Suprapubic skin (tissue), 4 donors: Measurements from ENCODE around the gene SYNE2.

Source experiments
- EP300 ChIP-seq: sonication (generic); formaldehyde crosslinking; IDR thresholded peaks from one replicate; pipeline ENCODE4 v1.6.1; 2017; ENCODE audit warnings: antibody characterized with exemption
- POLR2A ChIP-seq, 2 donors: fragments of 450-650 bp; IDR thresholded peaks; one replicate each; pipeline ENCODE4 v1.6.1; 2017; ENCODE audit warnings: antibody characterized with exemption in 2 of 2, mild to moderate bottlenecking in 2 of 2, moderate library complexity in 2 of 2
- POLR2AphosphoS5 ChIP-seq, 3 donors: sonication (generic); formaldehyde crosslinking; IDR thresholded peaks; one replicate each; pipeline ENCODE4 v1.6.1; 2017; ENCODE audit warnings: antibody characterized with exemption in 3 of 3
- TF ChIP-seq, protein P1 (sequence below), 2 donors: fragments of 200-600 bp in 1 of 2; fragments of 450-650 bp in 1 of 2; sonication (generic) in 1 of 2; IDR thresholded peaks; one replicate each; pipeline ENCODE4 v1.5.1; 2016 to 2019; ENCODE audit warnings: antibody characterized with exemption in 2 of 2, mild to moderate bottlenecking in 1 of 2, moderate library complexity in 1 of 2

DNA sequence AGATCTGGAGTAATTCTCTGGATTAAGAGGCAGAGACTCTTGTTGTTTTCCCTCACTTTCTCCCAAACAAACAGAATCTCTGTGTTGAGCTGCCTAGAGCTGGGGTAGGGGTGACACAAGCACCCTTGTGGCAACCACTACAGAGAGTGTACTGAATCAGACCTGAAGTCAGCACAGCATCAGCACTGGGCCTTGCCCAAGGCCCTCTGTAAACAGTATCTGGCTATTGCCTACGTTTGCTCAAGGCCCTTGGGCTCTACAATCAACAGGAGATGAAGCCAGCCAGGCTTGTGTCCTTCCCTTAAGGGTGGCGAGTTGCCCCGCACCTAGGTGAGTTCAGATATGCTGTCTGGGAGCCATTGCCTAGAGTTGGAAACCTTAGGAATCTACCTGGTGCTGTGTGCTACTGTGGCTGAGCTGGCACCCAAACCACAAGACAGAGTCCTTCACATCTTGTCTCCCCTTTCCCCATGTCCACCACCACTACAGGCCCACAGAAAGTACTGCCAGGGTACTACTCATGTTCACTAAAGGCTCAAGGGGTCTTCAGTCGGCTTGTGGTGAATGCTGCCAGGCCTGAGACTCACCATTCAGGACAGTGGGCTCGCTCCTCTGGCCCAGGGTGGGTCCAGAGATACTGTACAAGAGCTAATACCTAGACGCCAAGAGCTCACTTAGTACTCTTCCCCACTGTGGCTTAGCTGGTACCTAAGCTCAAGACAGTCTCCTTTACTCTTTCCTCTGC is 206.8 kb downstream of the SYNE2 start:
- TF ChIP-seq, protein P1, sequence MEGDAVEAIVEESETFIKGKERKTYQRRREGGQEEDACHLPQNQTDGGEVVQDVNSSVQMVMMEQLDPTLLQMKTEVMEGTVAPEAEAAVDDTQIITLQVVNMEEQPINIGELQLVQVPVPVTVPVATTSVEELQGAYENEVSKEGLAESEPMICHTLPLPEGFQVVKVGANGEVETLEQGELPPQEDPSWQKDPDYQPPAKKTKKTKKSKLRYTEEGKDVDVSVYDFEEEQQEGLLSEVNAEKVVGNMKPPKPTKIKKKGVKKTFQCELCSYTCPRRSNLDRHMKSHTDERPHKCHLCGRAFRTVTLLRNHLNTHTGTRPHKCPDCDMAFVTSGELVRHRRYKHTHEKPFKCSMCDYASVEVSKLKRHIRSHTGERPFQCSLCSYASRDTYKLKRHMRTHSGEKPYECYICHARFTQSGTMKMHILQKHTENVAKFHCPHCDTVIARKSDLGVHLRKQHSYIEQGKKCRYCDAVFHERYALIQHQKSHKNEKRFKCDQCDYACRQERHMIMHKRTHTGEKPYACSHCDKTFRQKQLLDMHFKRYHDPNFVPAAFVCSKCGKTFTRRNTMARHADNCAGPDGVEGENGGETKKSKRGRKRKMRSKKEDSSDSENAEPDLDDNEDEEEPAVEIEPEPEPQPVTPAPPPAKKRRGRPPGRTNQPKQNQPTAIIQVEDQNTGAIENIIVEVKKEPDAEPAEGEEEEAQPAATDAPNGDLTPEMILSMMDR (IDR thresholded peaks at IDR 0.05): no peak
- TF ChIP-seq POLR2A (IDR thresholded peaks at IDR 0.05) (no peak), POLR2AphosphoS5 (IDR thresholded peaks at IDR 0.05) (no peak), EP300 (no peak)
